H1 (cell line): Measurements from ENCODE around the gene RNF38. TPM values are rescaled to one million over a fixed set of nuclear protein-coding genes. Genes with fewer than 3 reads are reported as not detected.

ENCODE experiments used
- BACH1 ChIP-seq: IDR thresholded peaks from 2 replicates; pipeline ENCODE4 v1.6.1; 2012; ENCODE audit warnings: low read length, improper control_type of control experiment
- CHD2 ChIP-seq: IDR thresholded peaks from 2 replicates; pipeline ENCODE4 v1.6.1; 2012; ENCODE audit warnings: low read length, improper control_type of control experiment
- EP300 ChIP-seq, 2 experiments: IDR thresholded peaks; 1 replicate in 1 of 2; 2 replicates in 1 of 2; pipeline ENCODE4 v1.6.1; 2011 to 2012; ENCODE audit warnings: low read depth in 2 of 2, low read length in 2 of 2, mild to moderate bottlenecking in 2 of 2, borderline replicate concordance in 1 of 2, inconsistent platforms in 1 of 2, moderate library complexity in 1 of 2
- RAD21 ChIP-seq, 2 experiments: IDR thresholded peaks in 1 of 2; conservative IDR thresholded peaks in 1 of 2; 2 replicates each; pipeline ENCODE4 v1.6.1; 2011; ENCODE audit warnings: low read depth in 2 of 2, low read length in 2 of 2, improper control_type of control experiment in 1 of 2, inconsistent platforms in 1 of 2, mild to moderate bottlenecking in 1 of 2, moderate library complexity in 1 of 2
- RFX5 ChIP-seq: IDR thresholded peaks from 2 replicates; pipeline ENCODE4 v1.6.1; 2011; ENCODE audit warnings: low read depth, low read length, improper control_type of control experiment, borderline replicate concordance
- RXRA ChIP-seq: IDR thresholded peaks from 2 replicates; pipeline ENCODE4 v1.6.1; 2011; ENCODE audit warnings: low read depth, mild to moderate bottlenecking, low read length, moderate library complexity; ENCODE audit not compliant: insufficient read depth
- SP1 ChIP-seq: IDR thresholded peaks from 2 replicates; pipeline ENCODE4 v1.6.1; 2011; ENCODE audit warnings: low read depth, low read length
- SP4 ChIP-seq: IDR thresholded peaks from 2 replicates; pipeline ENCODE4 v1.6.1; 2012; ENCODE audit warnings: low read length, inconsistent platforms
- SRF ChIP-seq: IDR thresholded peaks from 2 replicates; pipeline ENCODE4 v1.6.1; 2011; ENCODE audit warnings: mild to moderate bottlenecking, low read depth, low read length, moderate library complexity
- polyA plus RNA-seq, 7 experiments: library from polyadenylated mRNA; depleted of rRNA in 3 of 7; stranded (reverse) in 5 of 7; unstranded in 2 of 7; fragments of >200 nt in 5 of 7; fragments of 200-250 nt in 2 of 7; gene quantifications; 1 replicate in 5 of 7; 2 replicates in 1 of 7; 4 replicates in 1 of 7; pipeline versions ENCODE4 v1.2.1 to v1.2.3, GENCODE V29; 2011 to 2013; ENCODE audit warnings: missing spikeins in 2 of 7, mixed read lengths in 2 of 7
- total RNA-seq: library from RNA; stranded (reverse); fragmentation: NEBNext Ultra II Directional; extraction: Animal tissue kit (Norgen Biotek cat#: 25700); gene quantifications from 2 replicates; pipeline ENCODE4 v1.2.1, GENCODE V29; 2021

The RNF38 gene
- total and polyA plus RNA-seq, 2 of the 8 experiments (the other 6 are each of a cell fraction or from before 2014, with no cell fraction given): 54.9 to 60.9 TPM

DNA sequence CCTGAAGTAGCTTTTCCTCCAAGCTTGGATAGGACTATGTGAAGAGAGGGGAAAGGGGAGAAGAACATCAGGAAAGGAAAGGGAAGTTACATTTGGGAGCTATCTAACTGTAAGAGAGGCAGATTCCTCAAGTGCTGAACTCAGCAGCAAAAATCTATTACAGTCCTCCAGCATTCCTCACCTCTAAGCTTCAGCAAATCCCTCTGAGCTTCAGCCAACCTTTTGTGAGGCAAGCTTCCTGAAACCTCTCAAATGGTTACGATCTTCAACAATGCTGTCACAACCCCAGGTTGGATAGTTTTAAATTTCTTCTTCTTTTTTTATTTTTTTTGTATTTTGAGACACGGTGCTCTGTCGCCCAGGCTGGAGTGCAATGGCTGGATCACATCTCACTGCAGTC is 2.5 kb upstream of the RNF38 start (continued):
- TF ChIP-seq RAD21 (IDR thresholded peaks at IDR 0.05 in 1 of 2, conservative IDR thresholded peaks at IDR 0.05 in 1 of 2; ENCODE audit: low read depth in 2 of 2, low read length in 2 of 2): no peak
- no peak for TF ChIP-seq BACH1
- TF ChIP-seq RFX5: no peak
- TF ChIP-seq SP1: no peak
- no peak for TF ChIP-seq SRF
- TF ChIP-seq RXRA: no peak
- no peak for TF ChIP-seq CHD2
- TF ChIP-seq EP300 (IDR thresholded peaks at IDR 0.05; ENCODE audit: borderline replicate concordance in 1 of 2, low read depth in 2 of 2, low read length in 2 of 2): no peak
- no peak for TF ChIP-seq SP4
